Measurements from ENCODE around the gene CD9.

CD9 gene

GRCh38 chr12:6222078-6222654, 22.0 kb downstream of the CD9 start:
- no peak for DNase-seq

GRCh38 chr12:6223545-6223944, 23.3 kb downstream of the CD9 start:
- no peak for DNase-seq

GRCh38 chr12:6224550-6224949, 24.4 kb downstream of the CD9 start:
- no peak for DNase-seq

- DNase-seq, result no peak
These were observed 25.4 kb downstream of the CD9 start for GRCh38 chr12:6225630-6226001.

- DNase-seq, result no peak
These were observed 25.9 kb downstream of the CD9 start for GRCh38 chr12:6226002-6226678.

- no peak for DNase-seq
These were observed 26.5 kb downstream of the CD9 start for GRCh38 chr12:6226679-6227051.

- DNase-seq, result no peak
These were observed 28.5 kb downstream of the CD9 start for GRCh38 chr12:6228535-6229223.

- DNase-seq, result no peak
These were observed 29.3 kb downstream of the CD9 start for GRCh38 chr12:6229224-6230218.

- peak; percentile 57 for DNase-seq
These were observed 30.3 kb downstream of the CD9 start for GRCh38 chr12:6230321-6231110.

GRCh38 chr12:6231359-6232268, 31.4 kb downstream of the CD9 start:
- DNase-seq, result no peak

- no peak for DNase-seq
These were observed 33.1 kb downstream of the CD9 start for GRCh38 chr12:6233121-6233971.

- no peak for DNase-seq
These were observed 34.0 kb downstream of the CD9 start for GRCh38 chr12:6234214-6234613.

- DNase-seq, result no peak
These were observed 34.7 kb downstream of the CD9 start for GRCh38 chr12:6234906-6235305.

GRCh38 chr12:6235499-6235898, 35.3 kb downstream of the CD9 start:
- DNase-seq, result no peak

GRCh38 chr12:6235906-6236640, 35.9 kb downstream of the CD9 start:
- no peak for DNase-seq

- DNase-seq, result no peak
These were observed 36.4 kb downstream of the CD9 start for GRCh38 chr12:6236641-6236940.

- no peak for DNase-seq
These were observed 37.6 kb downstream of the CD9 start for GRCh38 chr12:6237830-6238229.

GRCh38 chr12:6238875-6239274, 38.7 kb downstream of the CD9 start:
- DNase-seq, result no peak

GRCh38 chr12:6241495-6241894, 41.3 kb downstream of the CD9 start:
- no peak for DNase-seq

- DNase-seq, result no peak
These were observed 49.4 kb downstream of the CD9 start for GRCh38 chr12:6249580-6249979.
